C4-2B (cell line): Measurements from ENCODE around the gene SRRT.
"Not testable (repeated sequence)": the region's sequence is repeated elsewhere in the genome, so short reads cannot be mapped to it uniquely, and the experiment has no call there.

ENCODE experiments used
- H3K27ac ChIP-seq: fragments of 450-650 bp; 2 replicates; pipeline ENCODE4 v1.5.1; 2017
- CTCF ChIP-seq: fragments of 450-650 bp; conservative IDR thresholded peaks from 2 replicates; pipeline ENCODE4 v1.5.1; 2017; ENCODE audit warnings: mild to moderate bottlenecking
- ZFX ChIP-seq: fragments of 450-650 bp; IDR thresholded peaks from 2 replicates; pipeline ENCODE4 v1.6.1; 2017

SRRT gene

GRCh38 chr7:100921039-100921438 is 46.1 kb downstream of the SRRT start:
- TF ChIP-seq ZFX = no peak
- no peak for TF ChIP-seq CTCF
- no peak overlapping the region for H3K27ac ChIP-seq

DNA sequence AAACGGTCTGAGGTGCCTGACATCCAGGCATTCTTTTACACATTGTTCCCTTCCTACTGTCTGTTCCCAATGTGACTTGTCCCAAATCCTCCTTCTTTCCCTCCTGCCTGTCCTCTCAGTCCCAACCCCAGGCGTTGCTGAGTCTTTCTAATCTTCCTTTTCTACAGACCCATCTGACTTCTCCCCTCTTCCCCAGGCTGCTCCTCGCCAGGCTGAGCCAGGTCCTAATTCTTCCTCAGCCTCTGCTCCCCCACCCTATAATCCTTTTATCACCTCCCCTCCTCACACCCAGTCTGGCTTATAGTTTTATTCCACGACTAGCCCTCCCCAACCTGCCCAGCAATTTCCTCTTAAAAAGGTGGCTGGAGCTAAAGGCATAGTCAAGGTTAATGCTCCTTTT is 48.7 kb downstream of the SRRT start:
- H3K27ac ChIP-seq = not testable (repeated sequence)

- no peak for TF ChIP-seq ZFX
- no peak for TF ChIP-seq CTCF
- H3K27ac ChIP-seq = no peak overlapping the region
Measured at GRCh38 chr7:100929808-100930174, 54.9 kb downstream of the SRRT start.

DNA sequence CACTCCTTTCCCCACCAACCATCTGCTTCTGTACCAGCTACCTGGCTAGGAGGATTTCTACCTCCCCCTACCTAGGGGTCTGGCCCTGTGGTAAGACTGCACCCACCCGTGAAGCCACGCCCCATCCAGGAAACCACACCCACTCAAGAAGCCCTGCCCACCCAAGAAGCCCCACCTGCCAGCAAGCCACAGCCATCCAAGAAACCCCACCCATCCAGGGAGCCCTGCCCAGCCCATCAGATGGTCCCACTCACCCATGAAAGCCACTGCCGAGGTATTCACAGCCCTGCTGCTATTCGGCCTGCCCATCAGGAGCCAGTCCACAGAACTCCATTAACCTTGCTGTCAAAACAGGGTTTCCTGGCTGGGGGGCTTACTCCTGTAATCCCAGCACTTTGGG is 58.8 kb downstream of the SRRT start:
- TF ChIP-seq ZFX = no peak
- no peak for TF ChIP-seq CTCF

GRCh38 chr7:100935381-100935780 is 60.5 kb downstream of the SRRT start:
- not testable (repeated sequence) for H3K27ac ChIP-seq

More for the DNA sequence above, 58.8 kb downstream of the SRRT start:
- no peak overlapping the region for H3K27ac ChIP-seq

DNA sequence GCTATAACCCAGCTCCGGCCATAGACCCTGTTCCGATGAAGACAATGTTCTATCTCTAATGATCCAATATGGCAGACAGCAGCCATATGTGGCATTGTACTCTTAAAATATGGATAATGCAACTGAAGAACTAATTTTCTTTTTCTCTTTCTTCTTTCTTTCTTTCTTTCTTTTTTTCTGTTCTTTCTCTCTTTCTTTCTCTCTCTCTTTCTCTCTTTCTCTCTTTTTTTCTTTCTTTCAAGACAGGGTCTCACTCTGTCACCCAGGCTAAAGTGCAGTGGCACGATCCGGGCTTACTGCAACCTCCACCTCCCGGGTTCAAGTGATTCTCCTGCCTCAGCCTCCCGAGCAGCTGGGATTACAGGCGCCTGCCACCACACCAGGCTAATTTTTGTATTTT is 61.3 kb downstream of the SRRT start:
- not testable (repeated sequence) for H3K27ac ChIP-seq
